ENCODE data around the gene ADAMTSL2. TPM values are rescaled to one million over a fixed set of nuclear protein-coding genes. Genes with fewer than 3 reads are reported as not detected.

The ADAMTSL2 gene
- polyA plus RNA-seq, 1 of the 3 experiments (the other 2 are of a cell fraction), result 0.21 TPM

GRCh38 chr9:133491656-133491925 is 42.9 kb upstream of the ADAMTSL2 start:
- Histone ChIP-seq H3K27ac (ENCODE audit: low read depth in 2 of 2, low read length in 1 of 2) (no peak overlapping the region), H3K27me3 (ENCODE audit: insufficient read depth) (no peaks in the 10 kb centered on the region), H3K4me2 (no peak overlapping the region), H3K4me3 (ENCODE audit: low read depth in 2 of 2, low read length in 1 of 2) (no peak overlapping the region), H3K9ac (no peak overlapping the region), H3F3A (replicated peaks; ENCODE audit: insufficient read depth) (no peaks in the 10 kb centered on the region), H3K4me1 (ENCODE audit: control insufficient read depth in 1 of 2, insufficient read depth in 2 of 2, low read depth in 1 of 2, low read length in 1 of 2) (peaks cover 0 to 32% of the 10 kb centered on the region in 2 experiments; a peak in 1 of 4 replicates), H3K9me2 (no peaks in the 10 kb centered on the region), H3K36me3 (replicated peaks in 1 of 2; ENCODE audit: control insufficient read depth in 1 of 2, insufficient read depth in 2 of 2, low read length in 1 of 2) (no peaks in the 10 kb centered on the region), H3K9me3 (no peaks in the 10 kb centered on the region), H3K79me2 (ENCODE audit: insufficient read depth) (no peaks in the 10 kb centered on the region), H4K20me1 (ENCODE audit: insufficient read depth) (no peaks in the 10 kb centered on the region), H2AFZ (ENCODE audit: low read depth) (no peak overlapping the region)
- ChIA-PET CTCF (interaction anchor here (1.3 to 2.0 kb wide), 2 partner anchors 42 to 85 kb away, joined by 4 to 6 read pairs; partner anchors contain the start of gene ADAMTSL2), POLR2A (no interaction called here)
- DNase-seq, result peak; percentile 15
- 93% methylated on average over 7 of the region's 8 CpGs for WGBS (ENCODE audit: low lambda C conversion rate)
- TF ChIP-seq TCF12 (IDR thresholded peaks at IDR 0.05) (no peak), CHD2 (IDR thresholded peaks at IDR 0.05; ENCODE audit: low read length, partially characterized antibody) (no peak), FOXM1 (IDR thresholded peaks at IDR 0.05; ENCODE audit: low read depth) (no peak), TAF1 (IDR thresholded peaks at IDR 0.05; ENCODE audit: borderline replicate concordance, low read depth, low read length) (no peak), GABPA (IDR thresholded peaks at IDR 0.05; ENCODE audit: low read depth) (no peak)
- TF ChIP-seq, protein P1, sequence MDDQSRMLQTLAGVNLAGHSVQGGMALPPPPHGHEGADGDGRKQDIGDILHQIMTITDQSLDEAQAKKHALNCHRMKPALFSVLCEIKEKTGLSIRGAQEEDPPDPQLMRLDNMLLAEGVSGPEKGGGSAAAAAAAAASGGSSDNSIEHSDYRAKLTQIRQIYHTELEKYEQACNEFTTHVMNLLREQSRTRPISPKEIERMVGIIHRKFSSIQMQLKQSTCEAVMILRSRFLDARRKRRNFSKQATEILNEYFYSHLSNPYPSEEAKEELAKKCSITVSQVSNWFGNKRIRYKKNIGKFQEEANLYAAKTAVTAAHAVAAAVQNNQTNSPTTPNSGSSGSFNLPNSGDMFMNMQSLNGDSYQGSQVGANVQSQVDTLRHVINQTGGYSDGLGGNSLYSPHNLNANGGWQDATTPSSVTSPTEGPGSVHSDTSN (IDR thresholded peaks at IDR 0.05), result no peak

DNA sequence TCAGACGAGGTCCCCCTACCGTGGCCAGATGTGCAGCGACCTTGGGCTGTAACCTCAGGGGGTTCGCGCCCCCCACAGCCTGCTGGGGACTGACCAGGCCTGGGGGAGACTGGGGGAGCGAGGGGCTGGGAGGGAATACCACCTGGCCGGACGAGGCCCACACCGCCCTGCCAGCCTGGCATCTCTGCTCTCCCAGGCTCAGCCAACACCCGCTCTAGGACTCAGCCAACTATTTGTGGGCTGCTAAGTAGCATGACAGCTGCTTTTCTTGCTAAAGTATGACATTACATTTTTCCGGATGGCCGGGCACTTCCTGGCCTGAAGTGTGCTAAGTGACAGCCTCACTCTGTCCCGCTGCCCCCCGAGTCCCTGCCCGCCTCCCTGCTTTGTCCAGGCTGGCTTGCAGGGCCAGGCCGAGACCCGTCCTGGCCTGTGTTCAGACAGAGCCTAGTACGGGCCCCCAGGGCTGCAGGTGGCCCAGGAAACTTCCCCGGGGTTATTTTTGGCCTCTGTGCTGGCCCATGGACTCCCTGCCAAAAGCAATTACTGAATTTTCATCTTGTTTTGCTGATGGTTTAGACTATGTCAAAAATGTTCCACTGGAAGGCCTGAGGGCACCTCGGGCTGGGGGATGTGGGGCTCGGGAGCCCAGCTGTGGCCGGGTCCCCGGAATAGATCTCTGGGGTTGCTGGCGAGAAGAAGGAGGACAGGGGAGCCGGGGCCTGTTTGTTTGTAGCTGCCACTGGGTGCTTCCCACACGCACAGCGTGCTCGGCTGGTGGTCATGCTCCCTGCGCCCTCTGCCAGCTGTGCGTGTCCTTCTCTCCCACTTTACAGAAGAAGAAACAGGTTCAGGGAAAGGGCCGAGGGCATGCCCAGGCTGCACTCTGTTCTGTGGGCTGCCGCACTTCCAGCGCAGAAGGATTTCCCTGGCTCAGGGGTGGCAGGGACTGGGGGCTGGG is 42.2 kb upstream of the ADAMTSL2 start:
- Histone ChIP-seq H2AFZ (ENCODE audit: low read depth) (no peak overlapping the region), H3K36me3 (replicated peaks in 1 of 2; ENCODE audit: control insufficient read depth in 1 of 2, insufficient read depth in 2 of 2, low read length in 1 of 2) (no peaks in the 10 kb centered on the region), H3K27ac (ENCODE audit: low read depth in 2 of 2, low read length in 1 of 2) (peak overlapping the region in 1 of 2 experiments; percentile 67; a peak in 2 of 4 replicates), H3K79me2 (ENCODE audit: insufficient read depth) (no peaks in the 10 kb centered on the region), H3K9me2 (no peaks in the 10 kb centered on the region), H3K4me3 (ENCODE audit: low read depth in 2 of 2, low read length in 1 of 2) (no peak overlapping the region), H3K4me2 (no peak overlapping the region), H3K27me3 (ENCODE audit: insufficient read depth) (no peaks in the 10 kb centered on the region), H3F3A (replicated peaks; ENCODE audit: insufficient read depth) (no peaks in the 10 kb centered on the region), H3K9me3 (no peaks in the 10 kb centered on the region), H4K20me1 (ENCODE audit: insufficient read depth) (no peaks in the 10 kb centered on the region), H3K9ac (no peak overlapping the region), H3K4me1 (ENCODE audit: control insufficient read depth in 1 of 2, insufficient read depth in 2 of 2, low read depth in 1 of 2, low read length in 1 of 2) (peaks cover 0 to 34% of the 10 kb centered on the region in 2 experiments; a peak in 1 of 4 replicates)
- TF ChIP-seq FOSL2 (IDR thresholded peaks at IDR 0.05; ENCODE audit: borderline replicate concordance, low read depth), result no peak
- no peak for TF ChIP-seq FOXM1 (IDR thresholded peaks at IDR 0.05; ENCODE audit: low read depth)
- TF ChIP-seq JUND (IDR thresholded peaks at IDR 0.05), result no peak
- no peak for TF ChIP-seq RFX5 (IDR thresholded peaks at IDR 0.05; ENCODE audit: low read length)
- TF ChIP-seq MXI1 (IDR thresholded peaks at IDR 0.05; ENCODE audit: low read depth, low read length), result no peak
- TF ChIP-seq RCOR1 (IDR thresholded peaks at IDR 0.05; ENCODE audit: low read length), result no peak
- no peak for TF ChIP-seq CHD2 (IDR thresholded peaks at IDR 0.05; ENCODE audit: low read length, partially characterized antibody)
- no peak for TF ChIP-seq NFIC (IDR thresholded peaks at IDR 0.05; ENCODE audit: borderline replicate concordance)
- no peak for TF ChIP-seq REST (IDR thresholded peaks at IDR 0.05; ENCODE audit: low read depth, low read length)
- TF ChIP-seq SIN3A (IDR thresholded peaks at IDR 0.05; ENCODE audit: borderline replicate concordance, low read depth, low read length), result no peak
- TF ChIP-seq, protein P2, sequence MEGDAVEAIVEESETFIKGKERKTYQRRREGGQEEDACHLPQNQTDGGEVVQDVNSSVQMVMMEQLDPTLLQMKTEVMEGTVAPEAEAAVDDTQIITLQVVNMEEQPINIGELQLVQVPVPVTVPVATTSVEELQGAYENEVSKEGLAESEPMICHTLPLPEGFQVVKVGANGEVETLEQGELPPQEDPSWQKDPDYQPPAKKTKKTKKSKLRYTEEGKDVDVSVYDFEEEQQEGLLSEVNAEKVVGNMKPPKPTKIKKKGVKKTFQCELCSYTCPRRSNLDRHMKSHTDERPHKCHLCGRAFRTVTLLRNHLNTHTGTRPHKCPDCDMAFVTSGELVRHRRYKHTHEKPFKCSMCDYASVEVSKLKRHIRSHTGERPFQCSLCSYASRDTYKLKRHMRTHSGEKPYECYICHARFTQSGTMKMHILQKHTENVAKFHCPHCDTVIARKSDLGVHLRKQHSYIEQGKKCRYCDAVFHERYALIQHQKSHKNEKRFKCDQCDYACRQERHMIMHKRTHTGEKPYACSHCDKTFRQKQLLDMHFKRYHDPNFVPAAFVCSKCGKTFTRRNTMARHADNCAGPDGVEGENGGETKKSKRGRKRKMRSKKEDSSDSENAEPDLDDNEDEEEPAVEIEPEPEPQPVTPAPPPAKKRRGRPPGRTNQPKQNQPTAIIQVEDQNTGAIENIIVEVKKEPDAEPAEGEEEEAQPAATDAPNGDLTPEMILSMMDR (IDR thresholded peaks at IDR 0.05), result no peak
- no peak for TF ChIP-seq TAF1 (IDR thresholded peaks at IDR 0.05; ENCODE audit: borderline replicate concordance, low read depth, low read length)
- no peak for TF ChIP-seq FOXJ3 (CRISPR knock-in tag; IDR thresholded peaks at IDR 0.05)
- TF ChIP-seq GABPA (IDR thresholded peaks at IDR 0.05; ENCODE audit: low read depth), result no peak
- TF ChIP-seq, protein P3, sequence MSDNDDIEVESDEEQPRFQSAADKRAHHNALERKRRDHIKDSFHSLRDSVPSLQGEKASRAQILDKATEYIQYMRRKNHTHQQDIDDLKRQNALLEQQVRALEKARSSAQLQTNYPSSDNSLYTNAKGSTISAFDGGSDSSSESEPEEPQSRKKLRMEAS (IDR thresholded peaks at IDR 0.05; ENCODE audit: low read depth), result no peak
- TF ChIP-seq, protein P4, sequence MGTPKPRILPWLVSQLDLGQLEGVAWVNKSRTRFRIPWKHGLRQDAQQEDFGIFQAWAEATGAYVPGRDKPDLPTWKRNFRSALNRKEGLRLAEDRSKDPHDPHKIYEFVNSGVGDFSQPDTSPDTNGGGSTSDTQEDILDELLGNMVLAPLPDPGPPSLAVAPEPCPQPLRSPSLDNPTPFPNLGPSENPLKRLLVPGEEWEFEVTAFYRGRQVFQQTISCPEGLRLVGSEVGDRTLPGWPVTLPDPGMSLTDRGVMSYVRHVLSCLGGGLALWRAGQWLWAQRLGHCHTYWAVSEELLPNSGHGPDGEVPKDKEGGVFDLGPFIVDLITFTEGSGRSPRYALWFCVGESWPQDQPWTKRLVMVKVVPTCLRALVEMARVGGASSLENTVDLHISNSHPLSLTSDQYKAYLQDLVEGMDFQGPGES (IDR thresholded peaks at IDR 0.05; ENCODE audit: low read depth, low read length), result no peak
- 77% methylated on average over 23 of the region's 33 CpGs for WGBS (ENCODE audit: low lambda C conversion rate)
- DNase-seq, result peak; percentile 67
- CTCF ChIA-PET, result interaction anchor here (1.3 kb wide), 1 partner anchor 41 kb away, joined by 4 read pairs; the partner anchor contains the start of gene ADAMTSL2
- POLR2A ChIA-PET, result no interaction called here

Measured in SK-N-SH (cell line).